Lower leg skin (tissue), 3 donors: ENCODE data around the gene NDUFV3.

Experiments
- CTCF ChIP-seq, 3 donors: fragments of 450-650 bp; IDR thresholded peaks; one replicate each; pipeline ENCODE4 v1.5.1; 2016; ENCODE audit warnings: antibody characterized with exemption in 3 of 3, mild to moderate bottlenecking in 3 of 3, moderate library complexity in 2 of 3
- POLR2A ChIP-seq, 2 donors: fragments of 450-650 bp; IDR thresholded peaks; one replicate each; pipeline ENCODE4 v1.6.1; 2016 to 2017; ENCODE audit warnings: antibody characterized with exemption in 2 of 2, mild to moderate bottlenecking in 1 of 2, moderate library complexity in 1 of 2

GRCh38 chr21:42857216-42857615 lies 35.9 kb upstream of the NDUFV3 start:
- TF ChIP-seq CTCF (IDR thresholded peaks at IDR 0.05) (no peak), POLR2A (IDR thresholded peaks at IDR 0.05) (no peak)
